ENCODE results near the gene SMG1. TPM values are rescaled to one million over a fixed set of nuclear protein-coding genes. Genes with fewer than 3 reads are reported as not detected.

Gene SMG1
- total and polyA plus RNA-seq, 12 donors = 11.7 to 58.2 (median 50.2) TPM

DNA sequence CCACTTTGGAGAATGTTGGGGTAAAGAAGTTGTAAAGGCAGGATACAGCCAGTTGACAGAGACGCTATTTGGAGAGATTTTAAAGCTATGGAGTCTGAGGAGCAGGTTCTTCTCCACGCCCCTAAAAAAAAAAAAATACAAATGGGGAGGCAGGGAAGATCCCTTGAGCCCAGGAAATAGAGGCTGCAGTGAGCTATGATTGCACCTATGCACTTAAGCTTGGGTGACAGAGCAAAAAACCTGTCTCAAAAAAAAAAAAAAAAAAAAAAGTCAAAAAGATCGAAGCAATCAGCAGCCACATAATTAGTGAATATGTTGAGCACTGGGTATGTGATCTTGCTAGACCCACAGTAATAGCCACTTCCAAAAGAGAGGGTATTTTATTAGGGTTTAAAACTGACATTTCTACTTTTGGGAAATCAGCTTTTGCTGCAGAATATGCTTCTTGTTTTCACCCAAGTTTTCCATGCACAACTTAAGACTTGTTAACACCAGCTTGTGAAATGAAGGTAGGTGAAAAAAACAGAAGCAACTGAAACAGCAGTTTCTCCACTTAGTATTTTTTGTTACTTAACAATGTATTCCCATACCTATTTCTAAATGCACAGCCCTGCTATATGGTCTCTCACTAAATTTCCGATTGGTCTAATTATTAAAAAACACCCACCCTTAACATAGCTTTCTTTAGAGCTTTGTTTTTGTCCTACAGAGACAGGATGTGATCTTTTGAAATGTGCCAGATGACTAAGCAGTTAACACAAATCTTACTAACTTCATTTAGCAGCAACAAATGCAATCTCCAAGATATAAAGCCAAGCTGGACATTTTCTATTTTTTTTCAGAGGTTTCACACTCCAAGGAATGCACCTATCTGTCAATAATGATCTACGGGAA lies 122.4 kb downstream of the SMG1 start:
- DNase-seq = no peak
- Histone ChIP-seq H3K4me1 (peaks cover 0 to 60% (median 38%) of the 10 kb centered on the region in 9 donors), H3K4me3 (no peak overlapping the region), H3K9me3 (no peaks in the 10 kb centered on the region), H3K27ac (peak overlapping the region in 6 of 10 donors; percentile 13 to 79 (median 50)), H3K36me3 (peaks cover 0 to 42% (median 19%) of the 10 kb centered on the region in 9 donors), H3K27me3 (no peaks in the 10 kb centered on the region)
- TF ChIP-seq, protein P1, sequence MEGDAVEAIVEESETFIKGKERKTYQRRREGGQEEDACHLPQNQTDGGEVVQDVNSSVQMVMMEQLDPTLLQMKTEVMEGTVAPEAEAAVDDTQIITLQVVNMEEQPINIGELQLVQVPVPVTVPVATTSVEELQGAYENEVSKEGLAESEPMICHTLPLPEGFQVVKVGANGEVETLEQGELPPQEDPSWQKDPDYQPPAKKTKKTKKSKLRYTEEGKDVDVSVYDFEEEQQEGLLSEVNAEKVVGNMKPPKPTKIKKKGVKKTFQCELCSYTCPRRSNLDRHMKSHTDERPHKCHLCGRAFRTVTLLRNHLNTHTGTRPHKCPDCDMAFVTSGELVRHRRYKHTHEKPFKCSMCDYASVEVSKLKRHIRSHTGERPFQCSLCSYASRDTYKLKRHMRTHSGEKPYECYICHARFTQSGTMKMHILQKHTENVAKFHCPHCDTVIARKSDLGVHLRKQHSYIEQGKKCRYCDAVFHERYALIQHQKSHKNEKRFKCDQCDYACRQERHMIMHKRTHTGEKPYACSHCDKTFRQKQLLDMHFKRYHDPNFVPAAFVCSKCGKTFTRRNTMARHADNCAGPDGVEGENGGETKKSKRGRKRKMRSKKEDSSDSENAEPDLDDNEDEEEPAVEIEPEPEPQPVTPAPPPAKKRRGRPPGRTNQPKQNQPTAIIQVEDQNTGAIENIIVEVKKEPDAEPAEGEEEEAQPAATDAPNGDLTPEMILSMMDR (IDR thresholded peaks at IDR 0.05) = no peak
- ATAC-seq = no peak
- WGBS, 2 donors = 68 to 71% methylated on average over 5 of the region's 5 CpGs
- intact Hi-C loops (cut with DNase I) = loop anchor here in 4 of 10 donors (5.0 to 10.0 kb wide), 3 partner anchors 161 to 168 kb away; no protein-coding TSS in a partner anchor

DNA sequence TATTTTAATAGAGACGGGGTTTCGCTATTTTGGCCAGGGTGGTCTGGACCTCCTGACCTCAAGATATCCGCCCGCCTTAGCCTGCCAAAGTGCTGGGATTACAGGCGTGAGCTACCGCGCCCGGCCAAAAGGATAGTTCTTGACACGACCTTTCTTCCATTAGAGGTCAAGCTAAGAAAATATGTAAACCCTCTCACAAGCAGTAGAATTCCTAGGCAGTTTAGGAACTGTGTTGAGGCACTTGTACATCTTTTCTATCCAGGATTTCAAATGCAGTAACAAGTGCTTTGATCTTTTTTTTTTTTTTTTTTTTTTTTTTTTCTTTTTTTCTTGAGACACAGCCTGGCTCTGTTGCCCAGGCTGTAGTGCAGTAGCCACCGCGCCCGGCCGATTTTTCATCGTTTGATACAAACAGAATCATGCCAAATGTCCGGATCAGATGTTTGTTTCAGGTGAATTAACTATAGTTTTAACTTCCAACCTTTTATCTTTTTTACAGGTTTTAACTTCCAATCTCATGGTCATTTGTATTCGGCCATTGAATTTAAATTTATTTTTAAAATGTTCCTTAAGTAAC lies 123.4 kb downstream of the SMG1 start:
- Histone ChIP-seq H3K27ac (peak overlapping the region in 6 of 10 donors; percentile 13 to 95 (median 86)), H3K36me3 (peaks cover 0 to 39% (median 10%) of the 10 kb centered on the region in 9 donors), H3K4me1 (peaks cover 0 to 70% (median 47%) of the 10 kb centered on the region in 9 donors), H3K9me3 (no peaks in the 10 kb centered on the region), H3K4me3 (peak overlapping the region in 1 of 10 donors; percentile 91), H3K27me3 (no peaks in the 10 kb centered on the region)
- ATAC-seq (no peak), DNase-seq (no peak)
- 91 to 93% methylated on average over 16 of the region's 16 CpGs for WGBS, 2 donors
- TF ChIP-seq, protein P1 (IDR thresholded peaks at IDR 0.05) = no peak
- intact Hi-C loops (cut with DNase I) = loop anchor here in 4 of 10 donors (5.0 to 10.0 kb wide), 3 partner anchors 162 to 169 kb away; no protein-coding TSS in a partner anchor

DNA sequence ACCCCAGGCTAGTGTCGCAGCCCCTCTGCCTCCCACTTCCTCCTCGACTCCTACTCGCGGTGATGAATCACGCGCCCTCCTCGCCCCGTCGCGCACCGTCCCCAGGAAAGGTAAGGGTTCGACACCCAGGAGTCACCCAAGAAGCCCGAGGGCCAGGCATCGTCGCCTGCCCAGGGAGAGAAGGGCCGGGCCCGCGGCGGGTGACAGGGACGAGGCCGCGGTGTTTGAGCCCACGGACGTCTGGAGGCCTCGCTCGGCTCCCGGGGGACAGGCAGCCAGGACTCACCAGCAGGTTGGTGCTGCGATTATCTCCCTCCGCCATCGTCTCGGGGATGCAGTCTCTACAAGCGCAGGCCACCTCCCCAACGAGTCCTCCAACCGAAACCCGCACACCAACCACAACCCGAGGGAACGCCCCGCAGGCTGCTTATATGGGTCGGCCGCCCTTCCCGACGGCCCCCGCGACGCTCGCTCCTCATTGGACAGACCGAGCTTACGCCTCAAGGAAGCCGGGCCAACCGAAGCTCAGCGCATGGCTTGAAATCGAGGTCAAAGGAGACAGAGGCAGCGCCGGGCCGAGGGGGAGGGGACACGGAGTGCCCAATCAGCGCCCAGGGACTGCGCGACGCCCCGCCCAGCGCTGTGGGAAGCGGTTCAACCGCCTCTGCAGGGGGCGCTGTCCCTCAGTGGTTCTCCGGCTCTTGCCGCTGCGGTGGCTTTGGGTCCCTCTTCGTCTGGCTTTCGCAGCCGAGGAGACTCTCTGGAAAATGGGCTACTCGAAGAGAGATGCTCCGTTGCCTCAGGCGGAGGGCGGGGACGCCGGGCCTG lies 124.8 kb downstream of the SMG1 start, which contains the start of gene ARL6IP1:
Gene ARL6IP1, minus strand, starts transcription at position 405 of the 828 bp plus-strand sequence. Its CDS starts 83 bp downstream, at position 322.
- no peaks in the 10 kb centered on the region for H3K9me3 ChIP-seq
- DNase-seq = peak; percentile 99
- TF ChIP-seq, protein P1 (IDR thresholded peaks at IDR 0.05) = peak; percentile 77 to 100 (median 93)

More for the DNA sequence above, 124.8 kb downstream of the SMG1 start, which contains the start of gene ARL6IP1:
- ATAC-seq = peak; percentile 99 to 100 (median 99)
- Histone ChIP-seq H3K36me3 (peaks cover 0 to 39% (median 5%) of the 10 kb centered on the region in 9 donors), H3K27ac (peak within 1 kb of the TSS in 9 of 10 donors; percentile 82 to 95 (median 87)), H3K4me3 (peak within 1 kb of the TSS; percentile 78 to 97 (median 90)), H3K27me3 (no peaks in the 10 kb centered on the region), H3K4me1 (peaks cover 0 to 74% (median 49%) of the 10 kb centered on the region in 9 donors)
- intact Hi-C loops (cut with DNase I) = loop anchor here in 4 of 10 donors (5.0 to 10.0 kb wide), 3 partner anchors 163 to 171 kb away; no protein-coding TSS in a partner anchor
- 0% methylated on average over 77 of the region's 77 CpGs for WGBS, 2 donors

Data from heart right ventricle (tissue), 16 donors.